SK-N-SH (cell line): ENCODE results near the gene ALDH4A1.

ENCODE experiments used
- EP300 ChIP-seq, 2 experiments: IDR thresholded peaks; 2 replicates each; pipeline versions ENCODE4 v1.4.0 to v1.6.1; 2012; ENCODE audit warnings: borderline replicate concordance in 1 of 2, low read depth in 1 of 2, low read length in 1 of 2
- FOXM1 ChIP-seq: IDR thresholded peaks from 2 replicates; pipeline ENCODE4 v1.4.0; 2012; ENCODE audit warnings: low read depth, mild to moderate bottlenecking
- MXI1 ChIP-seq: IDR thresholded peaks from 2 replicates; pipeline ENCODE4 v1.6.1; 2012; ENCODE audit warnings: mild to moderate bottlenecking, low read depth, low read length, improper control_type of control experiment
- TF ChIP-seq, protein P1 (sequence below): fragments of 200-600 bp; sonication (generic); IDR thresholded peaks from 2 replicates; pipeline ENCODE4 v1.6.1; 2017; ENCODE audit warnings: antibody characterized with exemption, mild to moderate bottlenecking, moderate library complexity

DNA sequence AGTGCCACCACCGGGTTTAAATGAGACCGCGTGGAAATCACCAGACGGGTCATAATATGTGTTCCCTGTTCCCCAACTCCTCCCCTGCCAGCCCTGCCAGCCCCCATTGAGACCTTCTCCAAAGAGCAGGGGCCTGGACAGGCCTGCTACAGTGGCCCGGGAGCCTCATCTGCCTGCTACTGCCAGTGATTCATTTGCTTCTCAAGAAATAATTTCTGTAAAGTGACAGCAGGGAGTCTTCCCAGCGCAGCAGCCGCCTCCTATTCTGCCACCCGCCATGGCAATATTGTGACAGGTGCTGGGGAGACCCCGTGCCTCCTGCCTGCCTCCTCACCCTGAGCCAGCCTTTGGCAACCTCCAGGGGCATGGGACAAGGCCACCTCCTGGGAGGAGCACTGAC is 45.2 kb upstream of the ALDH4A1 start:
- TF ChIP-seq EP300 (IDR thresholded peaks at IDR 0.05; ENCODE audit: borderline replicate concordance in 1 of 2, low read depth in 1 of 2, low read length in 1 of 2) (no peak), MXI1 (no peak), FOXM1 (no peak)
- TF ChIP-seq, protein P1, sequence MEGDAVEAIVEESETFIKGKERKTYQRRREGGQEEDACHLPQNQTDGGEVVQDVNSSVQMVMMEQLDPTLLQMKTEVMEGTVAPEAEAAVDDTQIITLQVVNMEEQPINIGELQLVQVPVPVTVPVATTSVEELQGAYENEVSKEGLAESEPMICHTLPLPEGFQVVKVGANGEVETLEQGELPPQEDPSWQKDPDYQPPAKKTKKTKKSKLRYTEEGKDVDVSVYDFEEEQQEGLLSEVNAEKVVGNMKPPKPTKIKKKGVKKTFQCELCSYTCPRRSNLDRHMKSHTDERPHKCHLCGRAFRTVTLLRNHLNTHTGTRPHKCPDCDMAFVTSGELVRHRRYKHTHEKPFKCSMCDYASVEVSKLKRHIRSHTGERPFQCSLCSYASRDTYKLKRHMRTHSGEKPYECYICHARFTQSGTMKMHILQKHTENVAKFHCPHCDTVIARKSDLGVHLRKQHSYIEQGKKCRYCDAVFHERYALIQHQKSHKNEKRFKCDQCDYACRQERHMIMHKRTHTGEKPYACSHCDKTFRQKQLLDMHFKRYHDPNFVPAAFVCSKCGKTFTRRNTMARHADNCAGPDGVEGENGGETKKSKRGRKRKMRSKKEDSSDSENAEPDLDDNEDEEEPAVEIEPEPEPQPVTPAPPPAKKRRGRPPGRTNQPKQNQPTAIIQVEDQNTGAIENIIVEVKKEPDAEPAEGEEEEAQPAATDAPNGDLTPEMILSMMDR, result no peak
